GM12872 (cell line): Measurements from ENCODE around the gene NFATC3.

ENCODE experiments used
- CTCF ChIP-seq: IDR thresholded peaks from 3 replicates; pipeline ENCODE4 v1.5.1; 2011; ENCODE audit warnings: low read depth, mild to moderate bottlenecking, low read length, moderate library complexity; ENCODE audit not compliant: insufficient read depth

NFATC3 gene

GRCh38 chr16:68105611-68106010 lies 20.4 kb downstream of the NFATC3 start:
- no peak for TF ChIP-seq CTCF

GRCh38 chr16:68111379-68111778 lies 26.2 kb downstream of the NFATC3 start:
- no peak for TF ChIP-seq CTCF

GRCh38 chr16:68113059-68113761 lies 28.0 kb downstream of the NFATC3 start:
- no peak for TF ChIP-seq CTCF

- TF ChIP-seq CTCF, result no peak
Observed at GRCh38 chr16:68113765-68114240, 28.6 kb downstream of the NFATC3 start.

GRCh38 chr16:68115851-68116250 lies 30.7 kb downstream of the NFATC3 start:
- TF ChIP-seq CTCF, result no peak

- peak; percentile 58 for TF ChIP-seq CTCF
Observed at GRCh38 chr16:68116256-68116867, 31.2 kb downstream of the NFATC3 start.

GRCh38 chr16:68117884-68118283 lies 32.7 kb downstream of the NFATC3 start:
- TF ChIP-seq CTCF, result no peak
